ENCODE data around the gene SMIM29.

DNA sequence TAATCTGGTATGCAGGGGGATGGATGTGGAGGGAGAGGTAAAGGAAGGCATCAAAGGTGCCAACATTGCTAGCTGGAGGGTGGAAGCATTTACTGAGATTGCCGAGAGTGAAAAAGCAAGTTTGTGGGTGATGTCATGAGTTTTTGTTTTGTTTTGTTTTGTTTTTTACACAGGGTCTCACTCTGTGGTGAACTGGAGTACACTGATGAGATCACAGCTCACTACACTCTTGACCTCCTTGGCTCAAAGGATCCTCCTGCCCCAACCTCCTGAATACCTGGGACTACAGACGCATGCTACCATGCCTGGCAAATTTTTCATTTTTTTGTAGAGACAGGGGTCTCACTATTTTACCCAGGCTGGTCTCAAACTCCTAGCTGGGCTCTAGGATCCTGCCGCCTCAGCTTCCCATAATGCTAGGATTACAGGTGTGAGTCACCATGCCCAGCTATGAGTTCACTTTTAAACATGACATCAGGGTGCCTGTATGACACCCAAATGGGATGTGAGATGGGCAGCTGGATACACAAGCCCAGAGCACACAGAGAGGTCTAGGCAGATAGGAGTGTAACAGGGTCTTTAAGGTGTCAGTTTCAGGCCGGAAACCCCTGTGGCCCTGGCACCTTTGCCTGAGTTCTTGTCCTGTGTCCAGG, 47.2 kb downstream of the SMIM29 start:
- TF ChIP-seq POLR2A (IDR thresholded peaks at IDR 0.05): no peak
- TF ChIP-seq, protein P1, sequence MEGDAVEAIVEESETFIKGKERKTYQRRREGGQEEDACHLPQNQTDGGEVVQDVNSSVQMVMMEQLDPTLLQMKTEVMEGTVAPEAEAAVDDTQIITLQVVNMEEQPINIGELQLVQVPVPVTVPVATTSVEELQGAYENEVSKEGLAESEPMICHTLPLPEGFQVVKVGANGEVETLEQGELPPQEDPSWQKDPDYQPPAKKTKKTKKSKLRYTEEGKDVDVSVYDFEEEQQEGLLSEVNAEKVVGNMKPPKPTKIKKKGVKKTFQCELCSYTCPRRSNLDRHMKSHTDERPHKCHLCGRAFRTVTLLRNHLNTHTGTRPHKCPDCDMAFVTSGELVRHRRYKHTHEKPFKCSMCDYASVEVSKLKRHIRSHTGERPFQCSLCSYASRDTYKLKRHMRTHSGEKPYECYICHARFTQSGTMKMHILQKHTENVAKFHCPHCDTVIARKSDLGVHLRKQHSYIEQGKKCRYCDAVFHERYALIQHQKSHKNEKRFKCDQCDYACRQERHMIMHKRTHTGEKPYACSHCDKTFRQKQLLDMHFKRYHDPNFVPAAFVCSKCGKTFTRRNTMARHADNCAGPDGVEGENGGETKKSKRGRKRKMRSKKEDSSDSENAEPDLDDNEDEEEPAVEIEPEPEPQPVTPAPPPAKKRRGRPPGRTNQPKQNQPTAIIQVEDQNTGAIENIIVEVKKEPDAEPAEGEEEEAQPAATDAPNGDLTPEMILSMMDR (IDR thresholded peaks at IDR 0.05): no peak

All from esophagus squamous epithelium (tissue), 4 donors.